GM23338 (cell line): Measurements from ENCODE around the gene S1PR3. TPM values are rescaled to one million over a fixed set of nuclear protein-coding genes. Genes with fewer than 3 reads are reported as not detected.
A peak's percentile ranks its signal among the peaks of the same experiment; 100 is the strongest.

Experiments
- ATAC-seq: fragments of 200-7000 bp; cut with Tn5 transposase; 3 replicates; pipeline ENCODE4 v1.9.1; 2020
- DNase-seq: peaks from one replicate; pipeline ENCODE4 v3.0.0-alpha.2; 2015; ENCODE audit warnings: low spot score
- H2AFZ ChIP-seq: fragments of 200-600 bp; sonication (generic); 2 replicates; pipeline ENCODE4 v1.8.0; 2016; ENCODE audit warnings: antibody characterized with exemption, mild to moderate bottlenecking, moderate library complexity
- H3F3A ChIP-seq: fragments of 200-600 bp; sonication (generic); replicated peaks from 2 replicates; pipeline ENCODE4 v1.8.0; 2017; ENCODE audit warnings: antibody characterized with exemption, mixed run types, low read depth
- H3K27ac ChIP-seq: fragments of 200-600 bp; sonication (generic); 2 replicates; pipeline ENCODE4 v1.6.1; 2016; ENCODE audit warnings: low read depth
- H3K27me3 ChIP-seq: fragments of 200-600 bp; sonication (generic); 2 replicates; pipeline ENCODE4 v1.8.0; 2016; ENCODE audit warnings: mild to moderate bottlenecking, mixed run types, moderate library complexity; ENCODE audit not compliant: insufficient read depth
- H3K36me3 ChIP-seq: fragments of 200-600 bp; sonication (generic); 2 replicates; pipeline ENCODE4 v1.8.0; 2016; ENCODE audit warnings: mild to moderate bottlenecking; ENCODE audit not compliant: insufficient read depth
- H3K4me1 ChIP-seq: fragments of 200-600 bp; sonication (generic); 2 replicates; pipeline ENCODE4 v1.8.0; 2016; ENCODE audit warnings: mild to moderate bottlenecking, moderate library complexity; ENCODE audit not compliant: insufficient read depth
- H3K4me2 ChIP-seq: fragments of 200-600 bp; sonication (generic); 2 replicates; pipeline ENCODE4 v1.7.1; 2017; ENCODE audit warnings: mixed run types
- H3K4me3 ChIP-seq: fragments of 200-600 bp; sonication (generic); 2 replicates; pipeline ENCODE4 v1.6.1; 2016; ENCODE audit warnings: mixed run types
- H3K79me2 ChIP-seq: fragments of 200-600 bp; sonication (generic); replicated peaks from 2 replicates; pipeline ENCODE4 v1.8.0; 2017; ENCODE audit warnings: mild to moderate bottlenecking; ENCODE audit not compliant: insufficient read depth
- H3K9me2 ChIP-seq: fragments of 200-600 bp; sonication (generic); 2 replicates; pipeline ENCODE4 v1.8.0; 2017; ENCODE audit not compliant: insufficient read depth
- H4K20me1 ChIP-seq: fragments of 200-600 bp; sonication (generic); replicated peaks from 2 replicates; pipeline ENCODE4 v1.8.0; 2017; ENCODE audit warnings: mild to moderate bottlenecking; ENCODE audit not compliant: insufficient read depth
- H3K27ac Mint-ChIP-seq: 2 replicates; pipeline ENCODE4 v1.8.0; 2020; ENCODE audit warnings: inconsistent platforms, mild to moderate bottlenecking, moderate library complexity, mixed read lengths
- H3K27me3 Mint-ChIP-seq: 3 replicates; pipeline ENCODE4 v1.8.0; 2022; ENCODE audit warnings: low read depth, mild to moderate bottlenecking, moderate library complexity, mixed read lengths, inconsistent platforms; ENCODE audit not compliant: insufficient read depth, poor library complexity
- H3K36me3 Mint-ChIP-seq: 3 replicates; pipeline ENCODE4 v1.8.0; 2021; ENCODE audit warnings: low read depth, mild to moderate bottlenecking, inconsistent platforms, moderate library complexity, mixed read lengths
- H3K4me1 Mint-ChIP-seq: 3 replicates; pipeline ENCODE4 v1.8.0; 2020; ENCODE audit warnings: mild to moderate bottlenecking, inconsistent platforms, mixed read lengths
- H3K4me3 Mint-ChIP-seq: 3 replicates; pipeline ENCODE4 v1.8.0; 2021; ENCODE audit warnings: moderate library complexity, mild to moderate bottlenecking, inconsistent platforms, mixed read lengths
- H3K9me3 Mint-ChIP-seq: 3 replicates; pipeline ENCODE4 v1.8.0; 2020; ENCODE audit warnings: moderate library complexity, mild to moderate bottlenecking, inconsistent platforms, mixed read lengths
- CREB1 ChIP-seq: fragments of 250-450 bp; sonication (Bioruptor Pico); IDR thresholded peaks from 2 replicates; pipeline ENCODE4 v1.5.0; 2020; ENCODE audit warnings: low read depth, mild to moderate bottlenecking, moderate library complexity
- CTCF ChIP-seq, 2 experiments: fragments of 200-600 bp in 1 of 2; sonication (generic) in 1 of 2; conservative IDR thresholded peaks; 2 replicates each; pipeline versions ENCODE4 v1.5.1 to v1.6.1; 2016 to 2017; ENCODE audit warnings: antibody characterized with exemption in 2 of 2, low read depth in 2 of 2, mild to moderate bottlenecking in 2 of 2, moderate library complexity in 1 of 2
- EZH2 ChIP-seq: fragments of 200-600 bp; sonication (generic); IDR thresholded peaks from one replicate; pipeline ENCODE4 v1.8.0; 2017; ENCODE audit warnings: antibody characterized with exemption, mild to moderate bottlenecking, low read depth; ENCODE audit not compliant: unreplicated experiment
- EZH2phosphoT487 ChIP-seq: fragments of 200-600 bp; sonication (generic); IDR thresholded peaks from one replicate; pipeline ENCODE4 v1.8.1; 2018; ENCODE audit warnings: antibody characterized with exemption; ENCODE audit not compliant: unreplicated experiment
- JUNB ChIP-seq: IDR thresholded peaks from one replicate; pipeline ENCODE4 v1.6.1; 2016; ENCODE audit warnings: antibody characterized with exemption; ENCODE audit not compliant: unreplicated experiment
- NANOG ChIP-seq: IDR thresholded peaks from 2 replicates; pipeline ENCODE4 v1.6.1; 2016; ENCODE audit warnings: antibody characterized with exemption, borderline replicate concordance
- POLR2AphosphoS5 ChIP-seq: IDR thresholded peaks from 2 replicates; pipeline ENCODE4 v1.6.1; 2016; ENCODE audit warnings: antibody characterized with exemption, low read depth
- REST ChIP-seq: IDR thresholded peaks from one replicate; pipeline ENCODE4 v1.6.1; 2018; ENCODE audit warnings: antibody characterized with exemption; ENCODE audit not compliant: unreplicated experiment
- STAT1 ChIP-seq: IDR thresholded peaks from one replicate; pipeline ENCODE4 v1.6.1; 2016; ENCODE audit warnings: antibody characterized with exemption; ENCODE audit not compliant: unreplicated experiment
- ZNF114 ChIP-seq: fragments of 250-450 bp; sonication (Bioruptor Pico); IDR thresholded peaks from 2 replicates; pipeline ENCODE4 v1.5.0; 2020; ENCODE audit warnings: mild to moderate bottlenecking, moderate library complexity
- ZNF331 ChIP-seq: fragments of 250-450 bp; sonication (Bioruptor Pico); IDR thresholded peaks from 2 replicates; pipeline ENCODE4 v1.5.0; 2020; ENCODE audit warnings: low read depth, mild to moderate bottlenecking, moderate library complexity
- ZNF462 ChIP-seq: fragments of 250-450 bp; sonication (Bioruptor Pico); IDR thresholded peaks from 2 replicates; pipeline ENCODE4 v1.5.0; 2020; ENCODE audit warnings: mild to moderate bottlenecking, moderate library complexity
- polyA plus RNA-seq: library from polyadenylated mRNA; unstranded; fragments of >200 nt; fragmentation: Nextera tagmentation; extraction: Ambion mirVana; gene quantifications from 2 replicates; pipeline ENCODE4 v1.2.1, GENCODE V29; 2016
- total RNA-seq: library from RNA; depleted of rRNA; stranded (reverse); fragments of >200 nt; shearing (Covaris generic); gene quantifications from 2 replicates; pipeline ENCODE4 v1.2.3, GENCODE V29; 2014

Gene S1PR3
- total and polyA plus RNA-seq, 2 experiments from 2014 or later: 2.1 to 7.6 TPM

- H2AFZ ChIP-seq: no peak overlapping the region
- 0 out of 2 replicates have a peak, but pooled peaks cover 5% of the 10 kb centered on the region for H4K20me1 ChIP-seq
- peaks cover 14% of the 10 kb centered on the region for H3K4me1 ChIP-seq
- no peaks in the 10 kb centered on the region; the same call in 1 of the 2 replicates for H3F3A ChIP-seq
- TF ChIP-seq ZNF114 (no peak), CTCF (conservative IDR thresholded peaks at IDR 0.05; ENCODE audit: low read depth in 2 of 2) (no peak), POLR2AphosphoS5 (no peak), EZH2phosphoT487 (no peak), ZNF462 (CRISPR knock-in tag) (no peak), JUNB (no peak), NANOG (no peak), STAT1 (no peak), EZH2 (no peak), ZNF331 (no peak), REST (no peak), CREB1 (CRISPR knock-in tag) (no peak)
- no peak overlapping the region for H3K4me3 ChIP-seq
- no peaks in the 10 kb centered on the region for H3K36me3 ChIP-seq
- Mint-ChIP-seq H3K9me3 (no peaks in the 10 kb centered on the region), H3K27me3 (peaks cover 7% of the 10 kb centered on the region), H3K27ac (no peak overlapping the region), H3K4me3 (no peak overlapping the region), H3K36me3 (no peaks in the 10 kb centered on the region; the same call in 2 of the 3 replicates), H3K4me1 (peaks cover 29% of the 10 kb centered on the region)
- H3K27ac ChIP-seq: no peak overlapping the region
- ATAC-seq (no peak; the same call in 1 of the 3 replicates), DNase-seq (no peak)
- peak overlapping the region; percentile 68; the same call in 1 of the 2 replicates for H3K4me2 ChIP-seq
- H3K79me2 ChIP-seq: no peaks in the 10 kb centered on the region
- no peaks in the 10 kb centered on the region for H3K27me3 ChIP-seq
- H3K9me2 ChIP-seq: no peaks in the 10 kb centered on the region
Measured at GRCh38 chr9:89008055-89008743, 16.9 kb downstream of the S1PR3 start.
